WTC11 (cell line): Measurements from ENCODE around the gene ZNF879. TPM values are rescaled to one million over a fixed set of nuclear protein-coding genes. Genes with fewer than 3 reads are reported as not detected.

Experiments used
- ATAC-seq: fragments of 200-7000 bp; cut with Tn5 transposase; 2 replicates; pipeline ENCODE4 v1.10.0; 2021; ENCODE audit warnings: mild to moderate bottlenecking, moderate library complexity
- CTCF ChIA-PET: fragments of 300-600 bp; sonication (Branson Sonifier 250); formaldehyde crosslinking; loops from one replicate; lab custom pipeline; 2021; ENCODE audit warnings: antibody characterized with exemption; lab: Charles Lee
- POLR2A ChIA-PET: fragments of 350-600 bp; sonication (Branson Sonifier 250); formaldehyde crosslinking; loops from one replicate; lab custom pipeline; 2021; ENCODE audit warnings: antibody characterized with exemption; lab: Charles Lee
- DNase-seq: peaks from one replicate; pipeline ENCODE4 v3.0.0; 2021; ENCODE audit warnings: low spot score
- H3K27ac Mint-ChIP-seq: 2 replicates; pipeline ENCODE4 v1.8.0; 2021; ENCODE audit warnings: mixed read lengths
- H3K27me3 Mint-ChIP-seq: 2 replicates; pipeline ENCODE4 v1.8.0; 2021; ENCODE audit warnings: low read depth, mild to moderate bottlenecking, moderate library complexity, mixed read lengths
- H3K36me3 Mint-ChIP-seq: 2 replicates; pipeline ENCODE4 v1.8.0; 2021; ENCODE audit warnings: mixed read lengths
- H3K4me1 Mint-ChIP-seq: 2 replicates; pipeline ENCODE4 v1.8.0; 2022; ENCODE audit warnings: mixed read lengths
- H3K4me3 Mint-ChIP-seq: 2 replicates; pipeline ENCODE4 v1.8.0; 2021; ENCODE audit warnings: mild to moderate bottlenecking, moderate library complexity, mixed read lengths
- H3K9me3 Mint-ChIP-seq: 2 replicates; pipeline ENCODE4 v1.8.0; 2021; ENCODE audit warnings: mixed read lengths
- CREM ChIP-seq: sonication (generic); formaldehyde crosslinking; IDR thresholded peaks from 2 replicates; pipeline ENCODE4 v1.8.1; 2022; ENCODE audit warnings: mild to moderate bottlenecking, missing genetic modification reagents, moderate library complexity
- MYBL2 ChIP-seq: sonication (generic); formaldehyde crosslinking; IDR thresholded peaks from 2 replicates; pipeline ENCODE4 v1.8.1; 2023; ENCODE audit warnings: mild to moderate bottlenecking, moderate library complexity, missing genetic modification reagents
- RORB ChIP-seq: fragments of 250-450 bp; sonication (Bioruptor Pico); IDR thresholded peaks from 2 replicates; pipeline ENCODE4 v1.9.0; 2021; ENCODE audit warnings: mild to moderate bottlenecking
- TP53 ChIP-seq: sonication (generic); formaldehyde crosslinking; IDR thresholded peaks from 2 replicates; pipeline ENCODE4 v1.8.1; 2023; ENCODE audit warnings: mild to moderate bottlenecking, missing genetic modification reagents
- ZBTB21 ChIP-seq: sonication (generic); formaldehyde crosslinking; IDR thresholded peaks from 2 replicates; pipeline ENCODE4 v1.8.1; 2023; ENCODE audit warnings: mild to moderate bottlenecking, missing genetic modification reagents, borderline replicate concordance
- ZNF138 ChIP-seq: sonication (generic); formaldehyde crosslinking; conservative IDR thresholded peaks from 2 replicates; pipeline ENCODE4 v1.8.1; 2022; ENCODE audit warnings: mild to moderate bottlenecking, moderate library complexity, missing genetic modification reagents
- ZNF396 ChIP-seq: fragments of 250-450 bp; sonication (Bioruptor Pico); IDR thresholded peaks from 2 replicates; pipeline ENCODE4 v1.8.0; 2021; ENCODE audit warnings: mild to moderate bottlenecking, moderate library complexity, borderline replicate concordance
- ZNF671 ChIP-seq: fragments of 250-450 bp; sonication (Bioruptor Pico); IDR thresholded peaks from 2 replicates; pipeline ENCODE4 v1.8.0; 2021; ENCODE audit warnings: mild to moderate bottlenecking
- total RNA-seq: library from RNA; stranded (reverse); gene quantifications from 3 replicates; pipeline ENCODE4 v1.2.3, GENCODE V29; 2021
- TF ChIP-seq, protein P1 (sequence below): sonication (generic); formaldehyde crosslinking; IDR thresholded peaks from 2 replicates; pipeline ENCODE4 v1.8.0; 2023; ENCODE audit warnings: mild to moderate bottlenecking, missing genetic modification reagents
- TF ChIP-seq, protein P2 (sequence below): fragments of 200-600 bp; IDR thresholded peaks from 2 replicates; pipeline ENCODE4 v1.8.0; 2022; ENCODE audit warnings: antibody characterized with exemption
- TF ChIP-seq, protein P3 (sequence below): fragments of 250-450 bp; sonication (Bioruptor Pico); IDR thresholded peaks from 2 replicates; pipeline ENCODE4 v1.9.0; 2021; ENCODE audit warnings: mild to moderate bottlenecking
- TF ChIP-seq, protein P4 (sequence below): sonication (generic); formaldehyde crosslinking; IDR thresholded peaks from 2 replicates; pipeline ENCODE4 v1.8.1; 2022; ENCODE audit warnings: mild to moderate bottlenecking, moderate library complexity, missing genetic modification reagents
- TF ChIP-seq, protein P5 (sequence below): sonication (generic); formaldehyde crosslinking; IDR thresholded peaks from 2 replicates; pipeline ENCODE4 v1.8.0; 2022; ENCODE audit warnings: missing genetic modification reagents
- TF ChIP-seq, protein P6 (sequence below): sonication (generic); formaldehyde crosslinking; IDR thresholded peaks from 2 replicates; pipeline ENCODE4 v1.8.0; 2022; ENCODE audit warnings: mild to moderate bottlenecking, missing genetic modification reagents
- TF ChIP-seq, protein P7 (sequence below): sonication (generic); formaldehyde crosslinking; IDR thresholded peaks from 2 replicates; pipeline ENCODE4 v1.8.0; 2023; ENCODE audit warnings: missing genetic modification reagents, mild to moderate bottlenecking, borderline replicate concordance

ZNF879 gene
- total RNA-seq, 1 experiment from 2014 or later, result 5.2 TPM

DNA sequence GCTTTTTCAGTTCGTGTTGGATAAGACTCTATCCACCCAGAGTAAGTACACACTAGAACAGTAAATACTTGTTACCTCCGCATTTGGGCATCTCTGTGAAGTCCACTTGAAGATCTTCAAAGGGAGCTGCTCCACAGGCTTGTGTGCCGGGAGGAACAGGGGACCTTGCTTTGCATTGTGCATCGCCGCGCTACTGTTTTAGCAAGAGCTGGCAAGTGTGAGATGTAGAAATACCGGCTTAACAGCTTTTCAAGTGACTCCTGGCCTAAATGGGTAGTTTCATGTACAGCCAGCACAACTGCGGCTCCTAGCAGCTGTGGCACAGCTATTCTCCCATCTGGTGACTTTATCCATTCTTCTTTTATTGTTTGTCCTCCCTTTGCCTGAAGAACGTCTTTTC, 28.2 kb downstream of the ZNF879 start:
- Mint-ChIP-seq H3K27ac (no peak overlapping the region), H3K36me3 (peaks cover 19% of the 10 kb centered on the region), H3K9me3 (peaks cover 62% of the 10 kb centered on the region), H3K4me3 (no peak overlapping the region), H3K4me1 (peaks cover 20% of the 10 kb centered on the region), H3K27me3 (peaks cover 9% of the 10 kb centered on the region)
- no peak for TF ChIP-seq TP53
- TF ChIP-seq ZBTB21 (CRISPR knock-in tag), result no peak
- ChIA-PET CTCF (no interaction called here), POLR2A (no interaction called here)
- ATAC-seq, result no peak
- DNase-seq, result no peak

DNA sequence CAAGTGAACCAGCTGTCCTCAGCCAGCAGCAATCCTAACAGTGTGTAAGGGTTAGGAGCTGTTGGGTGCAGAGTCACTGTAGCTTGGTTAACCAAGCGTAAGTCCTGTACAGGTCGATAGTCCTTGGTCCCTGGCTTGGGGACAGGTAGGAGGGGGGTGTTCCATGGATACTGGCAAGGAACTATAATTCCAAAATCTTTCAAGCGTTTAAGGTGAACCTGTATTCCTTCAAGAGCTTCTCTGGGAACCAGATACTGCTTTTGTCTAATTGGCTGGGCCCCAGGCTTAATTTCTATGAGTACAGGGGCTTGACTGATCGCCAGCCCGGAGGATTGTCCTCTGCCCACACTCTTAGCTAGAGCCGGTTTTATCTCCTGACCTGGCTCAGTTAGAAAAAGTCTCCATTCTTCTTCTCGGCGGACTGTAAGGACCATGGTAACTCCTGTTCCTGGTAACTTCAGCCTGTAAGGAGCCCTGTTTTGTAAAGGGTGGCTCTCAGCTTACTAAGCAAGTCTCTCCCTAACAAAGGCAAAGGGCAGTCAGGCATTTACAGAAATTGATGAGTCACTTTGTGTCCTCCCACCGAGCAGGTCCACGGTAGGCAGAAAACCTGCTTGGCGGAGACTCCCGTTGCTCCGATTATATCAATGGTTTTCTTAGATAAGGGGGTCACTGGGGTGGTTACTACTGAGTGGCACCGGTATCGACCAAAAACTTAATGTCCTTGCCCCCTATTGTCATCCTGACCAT, 30.6 kb downstream of the ZNF879 start:
- H3K4me3 Mint-ChIP-seq, result no peak overlapping the region
- ATAC-seq (no peak), DNase-seq (no peak)
- H3K27me3 Mint-ChIP-seq, result peaks cover 21% of the 10 kb centered on the region
- no peak overlapping the region for H3K27ac Mint-ChIP-seq
- ChIA-PET POLR2A (no interaction called here), CTCF (no interaction called here)
- peaks cover 18% of the 10 kb centered on the region for H3K4me1 Mint-ChIP-seq
- peaks cover 6% of the 10 kb centered on the region for H3K36me3 Mint-ChIP-seq
- H3K9me3 Mint-ChIP-seq, result peaks cover 50% of the 10 kb centered on the region
- TF ChIP-seq, protein P1, sequence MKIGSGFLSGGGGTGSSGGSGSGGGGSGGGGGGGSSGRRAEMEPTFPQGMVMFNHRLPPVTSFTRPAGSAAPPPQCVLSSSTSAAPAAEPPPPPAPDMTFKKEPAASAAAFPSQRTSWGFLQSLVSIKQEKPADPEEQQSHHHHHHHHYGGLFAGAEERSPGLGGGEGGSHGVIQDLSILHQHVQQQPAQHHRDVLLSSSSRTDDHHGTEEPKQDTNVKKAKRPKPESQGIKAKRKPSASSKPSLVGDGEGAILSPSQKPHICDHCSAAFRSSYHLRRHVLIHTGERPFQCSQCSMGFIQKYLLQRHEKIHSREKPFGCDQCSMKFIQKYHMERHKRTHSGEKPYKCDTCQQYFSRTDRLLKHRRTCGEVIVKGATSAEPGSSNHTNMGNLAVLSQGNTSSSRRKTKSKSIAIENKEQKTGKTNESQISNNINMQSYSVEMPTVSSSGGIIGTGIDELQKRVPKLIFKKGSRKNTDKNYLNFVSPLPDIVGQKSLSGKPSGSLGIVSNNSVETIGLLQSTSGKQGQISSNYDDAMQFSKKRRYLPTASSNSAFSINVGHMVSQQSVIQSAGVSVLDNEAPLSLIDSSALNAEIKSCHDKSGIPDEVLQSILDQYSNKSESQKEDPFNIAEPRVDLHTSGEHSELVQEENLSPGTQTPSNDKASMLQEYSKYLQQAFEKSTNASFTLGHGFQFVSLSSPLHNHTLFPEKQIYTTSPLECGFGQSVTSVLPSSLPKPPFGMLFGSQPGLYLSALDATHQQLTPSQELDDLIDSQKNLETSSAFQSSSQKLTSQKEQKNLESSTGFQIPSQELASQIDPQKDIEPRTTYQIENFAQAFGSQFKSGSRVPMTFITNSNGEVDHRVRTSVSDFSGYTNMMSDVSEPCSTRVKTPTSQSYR (CRISPR knock-in tag), result no peak
- TF ChIP-seq, protein P2, sequence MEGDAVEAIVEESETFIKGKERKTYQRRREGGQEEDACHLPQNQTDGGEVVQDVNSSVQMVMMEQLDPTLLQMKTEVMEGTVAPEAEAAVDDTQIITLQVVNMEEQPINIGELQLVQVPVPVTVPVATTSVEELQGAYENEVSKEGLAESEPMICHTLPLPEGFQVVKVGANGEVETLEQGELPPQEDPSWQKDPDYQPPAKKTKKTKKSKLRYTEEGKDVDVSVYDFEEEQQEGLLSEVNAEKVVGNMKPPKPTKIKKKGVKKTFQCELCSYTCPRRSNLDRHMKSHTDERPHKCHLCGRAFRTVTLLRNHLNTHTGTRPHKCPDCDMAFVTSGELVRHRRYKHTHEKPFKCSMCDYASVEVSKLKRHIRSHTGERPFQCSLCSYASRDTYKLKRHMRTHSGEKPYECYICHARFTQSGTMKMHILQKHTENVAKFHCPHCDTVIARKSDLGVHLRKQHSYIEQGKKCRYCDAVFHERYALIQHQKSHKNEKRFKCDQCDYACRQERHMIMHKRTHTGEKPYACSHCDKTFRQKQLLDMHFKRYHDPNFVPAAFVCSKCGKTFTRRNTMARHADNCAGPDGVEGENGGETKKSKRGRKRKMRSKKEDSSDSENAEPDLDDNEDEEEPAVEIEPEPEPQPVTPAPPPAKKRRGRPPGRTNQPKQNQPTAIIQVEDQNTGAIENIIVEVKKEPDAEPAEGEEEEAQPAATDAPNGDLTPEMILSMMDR, result no peak
- no peak for TF ChIP-seq ZNF671 (CRISPR knock-in tag)
- no peak for TF ChIP-seq ZNF138 (CRISPR knock-in tag)
- TF ChIP-seq, protein P3, sequence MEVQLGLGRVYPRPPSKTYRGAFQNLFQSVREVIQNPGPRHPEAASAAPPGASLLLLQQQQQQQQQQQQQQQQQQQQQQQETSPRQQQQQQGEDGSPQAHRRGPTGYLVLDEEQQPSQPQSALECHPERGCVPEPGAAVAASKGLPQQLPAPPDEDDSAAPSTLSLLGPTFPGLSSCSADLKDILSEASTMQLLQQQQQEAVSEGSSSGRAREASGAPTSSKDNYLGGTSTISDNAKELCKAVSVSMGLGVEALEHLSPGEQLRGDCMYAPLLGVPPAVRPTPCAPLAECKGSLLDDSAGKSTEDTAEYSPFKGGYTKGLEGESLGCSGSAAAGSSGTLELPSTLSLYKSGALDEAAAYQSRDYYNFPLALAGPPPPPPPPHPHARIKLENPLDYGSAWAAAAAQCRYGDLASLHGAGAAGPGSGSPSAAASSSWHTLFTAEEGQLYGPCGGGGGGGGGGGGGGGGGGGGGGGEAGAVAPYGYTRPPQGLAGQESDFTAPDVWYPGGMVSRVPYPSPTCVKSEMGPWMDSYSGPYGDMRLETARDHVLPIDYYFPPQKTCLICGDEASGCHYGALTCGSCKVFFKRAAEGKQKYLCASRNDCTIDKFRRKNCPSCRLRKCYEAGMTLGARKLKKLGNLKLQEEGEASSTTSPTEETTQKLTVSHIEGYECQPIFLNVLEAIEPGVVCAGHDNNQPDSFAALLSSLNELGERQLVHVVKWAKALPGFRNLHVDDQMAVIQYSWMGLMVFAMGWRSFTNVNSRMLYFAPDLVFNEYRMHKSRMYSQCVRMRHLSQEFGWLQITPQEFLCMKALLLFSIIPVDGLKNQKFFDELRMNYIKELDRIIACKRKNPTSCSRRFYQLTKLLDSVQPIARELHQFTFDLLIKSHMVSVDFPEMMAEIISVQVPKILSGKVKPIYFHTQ (CRISPR knock-in tag), result no peak
- no peak for TF ChIP-seq MYBL2 (CRISPR knock-in tag)
- TF ChIP-seq CREM, result no peak
- TF ChIP-seq ZNF396, result no peak
- TF ChIP-seq, protein P4, sequence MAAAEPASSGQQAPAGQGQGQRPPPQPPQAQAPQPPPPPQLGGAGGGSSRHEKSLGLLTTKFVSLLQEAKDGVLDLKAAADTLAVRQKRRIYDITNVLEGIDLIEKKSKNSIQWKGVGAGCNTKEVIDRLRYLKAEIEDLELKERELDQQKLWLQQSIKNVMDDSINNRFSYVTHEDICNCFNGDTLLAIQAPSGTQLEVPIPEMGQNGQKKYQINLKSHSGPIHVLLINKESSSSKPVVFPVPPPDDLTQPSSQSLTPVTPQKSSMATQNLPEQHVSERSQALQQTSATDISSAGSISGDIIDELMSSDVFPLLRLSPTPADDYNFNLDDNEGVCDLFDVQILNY, result no peak
- TF ChIP-seq, protein P5, sequence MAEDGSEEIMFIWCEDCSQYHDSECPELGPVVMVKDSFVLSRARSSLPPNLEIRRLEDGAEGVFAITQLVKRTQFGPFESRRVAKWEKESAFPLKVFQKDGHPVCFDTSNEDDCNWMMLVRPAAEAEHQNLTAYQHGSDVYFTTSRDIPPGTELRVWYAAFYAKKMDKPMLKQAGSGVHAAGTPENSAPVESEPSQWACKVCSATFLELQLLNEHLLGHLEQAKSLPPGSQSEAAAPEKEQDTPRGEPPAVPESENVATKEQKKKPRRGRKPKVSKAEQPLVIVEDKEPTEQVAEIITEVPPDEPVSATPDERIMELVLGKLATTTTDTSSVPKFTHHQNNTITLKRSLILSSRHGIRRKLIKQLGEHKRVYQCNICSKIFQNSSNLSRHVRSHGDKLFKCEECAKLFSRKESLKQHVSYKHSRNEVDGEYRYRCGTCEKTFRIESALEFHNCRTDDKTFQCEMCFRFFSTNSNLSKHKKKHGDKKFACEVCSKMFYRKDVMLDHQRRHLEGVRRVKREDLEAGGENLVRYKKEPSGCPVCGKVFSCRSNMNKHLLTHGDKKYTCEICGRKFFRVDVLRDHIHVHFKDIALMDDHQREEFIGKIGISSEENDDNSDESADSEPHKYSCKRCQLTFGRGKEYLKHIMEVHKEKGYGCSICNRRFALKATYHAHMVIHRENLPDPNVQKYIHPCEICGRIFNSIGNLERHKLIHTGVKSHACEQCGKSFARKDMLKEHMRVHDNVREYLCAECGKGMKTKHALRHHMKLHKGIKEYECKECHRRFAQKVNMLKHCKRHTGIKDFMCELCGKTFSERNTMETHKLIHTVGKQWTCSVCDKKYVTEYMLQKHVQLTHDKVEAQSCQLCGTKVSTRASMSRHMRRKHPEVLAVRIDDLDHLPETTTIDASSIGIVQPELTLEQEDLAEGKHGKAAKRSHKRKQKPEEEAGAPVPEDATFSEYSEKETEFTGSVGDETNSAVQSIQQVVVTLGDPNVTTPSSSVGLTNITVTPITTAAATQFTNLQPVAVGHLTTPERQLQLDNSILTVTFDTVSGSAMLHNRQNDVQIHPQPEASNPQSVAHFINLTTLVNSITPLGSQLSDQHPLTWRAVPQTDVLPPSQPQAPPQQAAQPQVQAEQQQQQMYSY (CRISPR knock-in tag), result no peak
- no peak for TF ChIP-seq ZBTB21 (CRISPR knock-in tag)
- TF ChIP-seq, protein P6, sequence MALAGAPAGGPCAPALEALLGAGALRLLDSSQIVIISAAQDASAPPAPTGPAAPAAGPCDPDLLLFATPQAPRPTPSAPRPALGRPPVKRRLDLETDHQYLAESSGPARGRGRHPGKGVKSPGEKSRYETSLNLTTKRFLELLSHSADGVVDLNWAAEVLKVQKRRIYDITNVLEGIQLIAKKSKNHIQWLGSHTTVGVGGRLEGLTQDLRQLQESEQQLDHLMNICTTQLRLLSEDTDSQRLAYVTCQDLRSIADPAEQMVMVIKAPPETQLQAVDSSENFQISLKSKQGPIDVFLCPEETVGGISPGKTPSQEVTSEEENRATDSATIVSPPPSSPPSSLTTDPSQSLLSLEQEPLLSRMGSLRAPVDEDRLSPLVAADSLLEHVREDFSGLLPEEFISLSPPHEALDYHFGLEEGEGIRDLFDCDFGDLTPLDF (CRISPR knock-in tag), result no peak
- TF ChIP-seq, protein P7, sequence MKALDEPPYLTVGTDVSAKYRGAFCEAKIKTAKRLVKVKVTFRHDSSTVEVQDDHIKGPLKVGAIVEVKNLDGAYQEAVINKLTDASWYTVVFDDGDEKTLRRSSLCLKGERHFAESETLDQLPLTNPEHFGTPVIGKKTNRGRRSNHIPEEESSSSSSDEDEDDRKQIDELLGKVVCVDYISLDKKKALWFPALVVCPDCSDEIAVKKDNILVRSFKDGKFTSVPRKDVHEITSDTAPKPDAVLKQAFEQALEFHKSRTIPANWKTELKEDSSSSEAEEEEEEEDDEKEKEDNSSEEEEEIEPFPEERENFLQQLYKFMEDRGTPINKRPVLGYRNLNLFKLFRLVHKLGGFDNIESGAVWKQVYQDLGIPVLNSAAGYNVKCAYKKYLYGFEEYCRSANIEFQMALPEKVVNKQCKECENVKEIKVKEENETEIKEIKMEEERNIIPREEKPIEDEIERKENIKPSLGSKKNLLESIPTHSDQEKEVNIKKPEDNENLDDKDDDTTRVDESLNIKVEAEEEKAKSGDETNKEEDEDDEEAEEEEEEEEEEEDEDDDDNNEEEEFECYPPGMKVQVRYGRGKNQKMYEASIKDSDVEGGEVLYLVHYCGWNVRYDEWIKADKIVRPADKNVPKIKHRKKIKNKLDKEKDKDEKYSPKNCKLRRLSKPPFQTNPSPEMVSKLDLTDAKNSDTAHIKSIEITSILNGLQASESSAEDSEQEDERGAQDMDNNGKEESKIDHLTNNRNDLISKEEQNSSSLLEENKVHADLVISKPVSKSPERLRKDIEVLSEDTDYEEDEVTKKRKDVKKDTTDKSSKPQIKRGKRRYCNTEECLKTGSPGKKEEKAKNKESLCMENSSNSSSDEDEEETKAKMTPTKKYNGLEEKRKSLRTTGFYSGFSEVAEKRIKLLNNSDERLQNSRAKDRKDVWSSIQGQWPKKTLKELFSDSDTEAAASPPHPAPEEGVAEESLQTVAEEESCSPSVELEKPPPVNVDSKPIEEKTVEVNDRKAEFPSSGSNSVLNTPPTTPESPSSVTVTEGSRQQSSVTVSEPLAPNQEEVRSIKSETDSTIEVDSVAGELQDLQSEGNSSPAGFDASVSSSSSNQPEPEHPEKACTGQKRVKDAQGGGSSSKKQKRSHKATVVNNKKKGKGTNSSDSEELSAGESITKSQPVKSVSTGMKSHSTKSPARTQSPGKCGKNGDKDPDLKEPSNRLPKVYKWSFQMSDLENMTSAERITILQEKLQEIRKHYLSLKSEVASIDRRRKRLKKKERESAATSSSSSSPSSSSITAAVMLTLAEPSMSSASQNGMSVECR (CRISPR knock-in tag), result no peak
- TF ChIP-seq RORB (CRISPR knock-in tag), result no peak
